ENCODE data around the gene SRGAP2B.
"Not testable (repeated sequence)": the region's sequence is repeated elsewhere in the genome, so short reads cannot be mapped to it uniquely, and the experiment has no call there.

SRGAP2B gene

GRCh38 chr1:145095284-145096057, at the start of gene SRGAP2B, which contains the start of gene FAM72D:
Gene SRGAP2B, minus strand, starts transcription at chr1:145095328. Its CDS starts 2,427 bp downstream, at chr1:145092901.
Gene FAM72D, plus strand, starts transcription at chr1:145095974. Its CDS starts 874 bp downstream, at chr1:145096848.
- not testable (repeated sequence) for DNase-seq (ENCODE audit: low spot score)

- not testable (repeated sequence) for DNase-seq (ENCODE audit: low spot score)
Observed at GRCh38 chr1:145144264-145144913, 49.3 kb upstream of the SRGAP2B start.

GRCh38 chr1:145140549-145140948, 45.4 kb upstream of the SRGAP2B start:
- DNase-seq (ENCODE audit: low spot score) = not testable (repeated sequence)

- not testable (repeated sequence) for DNase-seq (ENCODE audit: low spot score)
Observed at GRCh38 chr1:145134476-145134875, 39.3 kb upstream of the SRGAP2B start.

GRCh38 chr1:145128697-145129469, 33.8 kb upstream of the SRGAP2B start:
- DNase-seq (ENCODE audit: low spot score) = not testable (repeated sequence)

GRCh38 chr1:145127144-145127543, 32.0 kb upstream of the SRGAP2B start:
- DNase-seq (ENCODE audit: low spot score) = not testable (repeated sequence)

- DNase-seq (ENCODE audit: low spot score) = not testable (repeated sequence)
Observed at GRCh38 chr1:145125112-145125511, 30.0 kb upstream of the SRGAP2B start.

GRCh38 chr1:145123992-145124641, 29.0 kb upstream of the SRGAP2B start:
- DNase-seq (ENCODE audit: low spot score) = not testable (repeated sequence)

- DNase-seq (ENCODE audit: low spot score) = not testable (repeated sequence)
Observed at GRCh38 chr1:145123062-145123395, 27.9 kb upstream of the SRGAP2B start.

- not testable (repeated sequence) for DNase-seq (ENCODE audit: low spot score)
Observed at GRCh38 chr1:145122344-145123061, 27.4 kb upstream of the SRGAP2B start.

- not testable (repeated sequence) for DNase-seq (ENCODE audit: low spot score)
Observed at GRCh38 chr1:145119842-145120241, 24.7 kb upstream of the SRGAP2B start.

- DNase-seq (ENCODE audit: low spot score) = not testable (repeated sequence)
Observed at GRCh38 chr1:145115587-145116493, 20.7 kb upstream of the SRGAP2B start.

- DNase-seq (ENCODE audit: low spot score) = not testable (repeated sequence)
Observed at GRCh38 chr1:145114560-145115057, 19.5 kb upstream of the SRGAP2B start.

GRCh38 chr1:145112703-145113102, 17.6 kb upstream of the SRGAP2B start:
- DNase-seq (ENCODE audit: low spot score) = not testable (repeated sequence)

GRCh38 chr1:145111674-145112073, 16.5 kb upstream of the SRGAP2B start:
- not testable (repeated sequence) for DNase-seq (ENCODE audit: low spot score)

GRCh38 chr1:145103294-145103693, 8.2 kb upstream of the SRGAP2B start:
- DNase-seq (ENCODE audit: low spot score) = not testable (repeated sequence)

- not testable (repeated sequence) for DNase-seq (ENCODE audit: low spot score)
Observed at GRCh38 chr1:145101725-145102124, 6.6 kb upstream of the SRGAP2B start.

- not testable (repeated sequence) for DNase-seq (ENCODE audit: low spot score)
Observed at GRCh38 chr1:145094655-145095211, 395 bp downstream of the SRGAP2B start.

- DNase-seq (ENCODE audit: low spot score) = peak; percentile 0
Observed at GRCh38 chr1:145093517-145094149, 1.5 kb downstream of the SRGAP2B start.

Data from RKO (cell line).